ENCODE data around the gene TERC.

Gene TERC

GRCh38 chr3:169764882-169765612, at the start of gene TERC:
Gene TERC (minus strand): TSS chr3:169765060.
- FAIRE-seq, result no peak

- no peak for FAIRE-seq
Measured at GRCh38 chr3:169813757-169814517, 49.1 kb upstream of the TERC start.

- no peak for FAIRE-seq
Measured at GRCh38 chr3:169813278-169813677, 48.4 kb upstream of the TERC start.

GRCh38 chr3:169812332-169813235, 47.7 kb upstream of the TERC start, which contains the start of the genes LRRC34 and LRRIQ4:
Gene LRRC34 (minus strand): TSS chr3:169812904. CDS start chr3:169812548, 356 bp downstream.
Gene LRRIQ4 (plus strand): TSS chr3:169812870. CDS start chr3:169821922, 9,052 bp downstream.
- FAIRE-seq, result no peak

- no peak for FAIRE-seq
Measured at GRCh38 chr3:169811631-169812331, 46.9 kb upstream of the TERC start.

GRCh38 chr3:169809230-169809795, 44.5 kb upstream of the TERC start:
- FAIRE-seq, result no peak

- no peak for FAIRE-seq
Measured at GRCh38 chr3:169804681-169805080, 39.8 kb upstream of the TERC start.

- no peak for FAIRE-seq
Measured at GRCh38 chr3:169792359-169792758, 27.5 kb upstream of the TERC start.

GRCh38 chr3:169790687-169791429, 26.0 kb upstream of the TERC start:
- no peak for FAIRE-seq

GRCh38 chr3:169790219-169790618, 25.4 kb upstream of the TERC start:
- FAIRE-seq, result no peak

- no peak for FAIRE-seq
Measured at GRCh38 chr3:169787791-169788190, 22.9 kb upstream of the TERC start.

- FAIRE-seq, result no peak
Measured at GRCh38 chr3:169787120-169787519, 22.3 kb upstream of the TERC start.

GRCh38 chr3:169781209-169781855, 16.5 kb upstream of the TERC start:
- FAIRE-seq, result no peak

GRCh38 chr3:169780742-169781141, 15.9 kb upstream of the TERC start:
- FAIRE-seq, result no peak

- no peak for FAIRE-seq
Measured at GRCh38 chr3:169777822-169778221, 13.0 kb upstream of the TERC start.

- no peak for FAIRE-seq
Measured at GRCh38 chr3:169774186-169774585, 9.3 kb upstream of the TERC start.

GRCh38 chr3:169772897-169773816, 8.3 kb upstream of the TERC start, which contains the start of gene MYNN:
Gene MYNN (plus strand): TSS chr3:169773396. CDS start chr3:169774296, 900 bp downstream.
- FAIRE-seq, result no peak

GRCh38 chr3:169772305-169772896, 7.5 kb upstream of the TERC start:
- FAIRE-seq, result no peak
